Fibroblast of gingiva (primary cell): ENCODE data around the gene TPRN.

ENCODE experiments used
- DNase-seq: peaks from one replicate; pipeline ENCODE4 v3.0.0-alpha.2; 2011; ENCODE audit warnings: low read depth

TPRN gene

GRCh38 chr9:137206602-137207001 is 6.1 kb upstream of the TPRN start:
- no peak for DNase-seq

GRCh38 chr9:137205126-137206069 is 4.9 kb upstream of the TPRN start, which contains the start of the genes NDOR1 and TMEM203:
TSS of gene NDOR1 (plus strand) at chr9:137205700. CDS start at chr9:137205778, 78 bp downstream.
TSS of gene TMEM203 (minus strand) at chr9:137205648. CDS start at chr9:137205414, 234 bp downstream.
- DNase-seq = peak; percentile 69

GRCh38 chr9:137204731-137205125 is 4.2 kb upstream of the TPRN start:
- DNase-seq = no peak

- DNase-seq = no peak
These were observed 2.4 kb upstream of the TPRN start for GRCh38 chr9:137202966-137203365.

GRCh38 chr9:137201205-137201868 is 796 bp upstream of the TPRN start:
- no peak for DNase-seq

- DNase-seq = peak; percentile 7
These were observed 975 bp downstream of the TPRN start for GRCh38 chr9:137199411-137200121.

- DNase-seq = no peak
These were observed 1.6 kb downstream of the TPRN start for GRCh38 chr9:137198902-137199283.

- no peak for DNase-seq
These were observed 2.3 kb downstream of the TPRN start for GRCh38 chr9:137198051-137198901.

GRCh38 chr9:137195525-137196220 is 4.9 kb downstream of the TPRN start:
- DNase-seq = no peak

GRCh38 chr9:137194909-137195308 is 5.6 kb downstream of the TPRN start:
- DNase-seq = no peak

GRCh38 chr9:137194388-137194787 is 6.2 kb downstream of the TPRN start:
- DNase-seq = no peak

GRCh38 chr9:137193771-137194170 is 6.8 kb downstream of the TPRN start:
- no peak for DNase-seq

- DNase-seq = no peak
These were observed 7.7 kb downstream of the TPRN start for GRCh38 chr9:137192859-137193258.

- no peak for DNase-seq
These were observed 8.1 kb downstream of the TPRN start for GRCh38 chr9:137192448-137192780.

- no peak for DNase-seq
These were observed 8.7 kb downstream of the TPRN start for GRCh38 chr9:137191691-137192447.

- DNase-seq = no peak
These were observed 9.3 kb downstream of the TPRN start for GRCh38 chr9:137191245-137191644.

GRCh38 chr9:137190315-137190856 is 10.2 kb downstream of the TPRN start:
- DNase-seq = no peak

- DNase-seq = no peak
These were observed 10.9 kb downstream of the TPRN start for GRCh38 chr9:137189297-137190295.
